HepG2 (cell line): Measurements from ENCODE around the gene PLPPR3.

ENCODE experiments used
- FOXP1 ChIP-seq, 2 experiments: fragments of 450-650 bp in 1 of 2; IDR thresholded peaks; 2 replicates each; pipeline ENCODE4 v1.6.1; 2017 to 2018; ENCODE audit warnings: antibody characterized with exemption in 1 of 2
- ZKSCAN5 ChIP-seq: sonication (generic); formaldehyde crosslinking; IDR thresholded peaks from 2 replicates; pipeline ENCODE4 v1.5.1; 2020; ENCODE audit warnings: mild to moderate bottlenecking, missing genetic modification reagents
- ZNF496 ChIP-seq: sonication (generic); formaldehyde crosslinking; IDR thresholded peaks from 2 replicates; pipeline ENCODE4 v1.8.1; 2023; ENCODE audit warnings: mild to moderate bottlenecking, moderate library complexity, missing genetic modification reagents; ENCODE audit not compliant: insufficient replicate concordance
- TF ChIP-seq, protein P1 (sequence below): sonication (generic); formaldehyde crosslinking; conservative IDR thresholded peaks from 2 replicates; pipeline ENCODE4 v1.4.0; 2020; ENCODE audit warnings: missing genetic modification reagents
- TF ChIP-seq, protein P2 (sequence below): sonication (generic); formaldehyde crosslinking; IDR thresholded peaks from 2 replicates; pipeline ENCODE4 v1.8.0; 2022; ENCODE audit warnings: missing genetic modification reagents, low read depth, mild to moderate bottlenecking, borderline replicate concordance
- TF ChIP-seq, protein P3 (sequence below): sonication (generic); formaldehyde crosslinking; IDR thresholded peaks from 2 replicates; pipeline ENCODE4 v1.5.0; 2020; ENCODE audit warnings: mild to moderate bottlenecking, missing genetic modification reagents, moderate library complexity

- TF ChIP-seq, protein P1, sequence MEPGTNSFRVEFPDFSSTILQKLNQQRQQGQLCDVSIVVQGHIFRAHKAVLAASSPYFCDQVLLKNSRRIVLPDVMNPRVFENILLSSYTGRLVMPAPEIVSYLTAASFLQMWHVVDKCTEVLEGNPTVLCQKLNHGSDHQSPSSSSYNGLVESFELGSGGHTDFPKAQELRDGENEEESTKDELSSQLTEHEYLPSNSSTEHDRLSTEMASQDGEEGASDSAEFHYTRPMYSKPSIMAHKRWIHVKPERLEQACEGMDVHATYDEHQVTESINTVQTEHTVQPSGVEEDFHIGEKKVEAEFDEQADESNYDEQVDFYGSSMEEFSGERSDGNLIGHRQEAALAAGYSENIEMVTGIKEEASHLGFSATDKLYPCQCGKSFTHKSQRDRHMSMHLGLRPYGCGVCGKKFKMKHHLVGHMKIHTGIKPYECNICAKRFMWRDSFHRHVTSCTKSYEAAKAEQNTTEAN (CRISPR knock-in tag): no peak
- TF ChIP-seq FOXP1 (IDR thresholded peaks at IDR 0.05): no peak
- no peak for TF ChIP-seq FOXP1 (CRISPR knock-in tag; IDR thresholded peaks at IDR 0.05)
- no peak for TF ChIP-seq ZNF496
- no peak for TF ChIP-seq ZKSCAN5 (CRISPR knock-in tag)
- TF ChIP-seq, protein P2, sequence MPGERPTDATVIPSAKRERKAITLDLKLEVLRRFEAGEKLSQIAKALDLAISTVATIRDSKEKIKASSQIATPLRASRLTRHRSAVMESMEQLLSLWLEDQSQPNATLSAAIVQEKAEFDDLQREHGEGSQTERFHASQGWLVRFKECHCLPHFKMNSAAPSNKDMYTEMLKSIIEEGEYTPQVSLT (CRISPR knock-in tag): no peak
- TF ChIP-seq, protein P3, sequence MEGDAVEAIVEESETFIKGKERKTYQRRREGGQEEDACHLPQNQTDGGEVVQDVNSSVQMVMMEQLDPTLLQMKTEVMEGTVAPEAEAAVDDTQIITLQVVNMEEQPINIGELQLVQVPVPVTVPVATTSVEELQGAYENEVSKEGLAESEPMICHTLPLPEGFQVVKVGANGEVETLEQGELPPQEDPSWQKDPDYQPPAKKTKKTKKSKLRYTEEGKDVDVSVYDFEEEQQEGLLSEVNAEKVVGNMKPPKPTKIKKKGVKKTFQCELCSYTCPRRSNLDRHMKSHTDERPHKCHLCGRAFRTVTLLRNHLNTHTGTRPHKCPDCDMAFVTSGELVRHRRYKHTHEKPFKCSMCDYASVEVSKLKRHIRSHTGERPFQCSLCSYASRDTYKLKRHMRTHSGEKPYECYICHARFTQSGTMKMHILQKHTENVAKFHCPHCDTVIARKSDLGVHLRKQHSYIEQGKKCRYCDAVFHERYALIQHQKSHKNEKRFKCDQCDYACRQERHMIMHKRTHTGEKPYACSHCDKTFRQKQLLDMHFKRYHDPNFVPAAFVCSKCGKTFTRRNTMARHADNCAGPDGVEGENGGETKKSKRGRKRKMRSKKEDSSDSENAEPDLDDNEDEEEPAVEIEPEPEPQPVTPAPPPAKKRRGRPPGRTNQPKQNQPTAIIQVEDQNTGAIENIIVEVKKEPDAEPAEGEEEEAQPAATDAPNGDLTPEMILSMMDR (CRISPR knock-in tag): no peak
These were observed 23.2 kb downstream of the PLPPR3 start for GRCh38 chr19:798415-799075.
